Measurements from ENCODE around the gene WFS1. TPM values are rescaled to one million over a fixed set of nuclear protein-coding genes. Genes with fewer than 3 reads are reported as not detected.

WFS1 gene
- total RNA-seq, 1 experiment from 2014 or later = 9.3 TPM

GRCh38 chr4:6253961-6254360, 15.7 kb upstream of the WFS1 start:
- in situ Hi-C loops (cut with HindIII; ENCODE audit: low sequenced_read_pairs) = no loop called here
- no peak for DNase-seq (ENCODE audit: low spot score)

GRCh38 chr4:6256141-6256540, 13.5 kb upstream of the WFS1 start:
- in situ Hi-C loops (cut with HindIII; ENCODE audit: low sequenced_read_pairs) = no loop called here
- no peak for DNase-seq (ENCODE audit: low spot score)

- DNase-seq (ENCODE audit: low spot score) = no peak
- in situ Hi-C loops (cut with HindIII; ENCODE audit: low sequenced_read_pairs) = no loop called here
These were observed 12.2 kb upstream of the WFS1 start for GRCh38 chr4:6257247-6258025.

- in situ Hi-C loops (cut with HindIII; ENCODE audit: low sequenced_read_pairs) = no loop called here
- DNase-seq (ENCODE audit: low spot score) = no peak
These were observed 11.7 kb upstream of the WFS1 start for GRCh38 chr4:6258026-6258360.

GRCh38 chr4:6258741-6259140, 10.9 kb upstream of the WFS1 start:
- in situ Hi-C loops (cut with HindIII; ENCODE audit: low sequenced_read_pairs) = no loop called here
- no peak for DNase-seq (ENCODE audit: low spot score)

GRCh38 chr4:6259886-6260285, 9.8 kb upstream of the WFS1 start:
- in situ Hi-C loops (cut with HindIII; ENCODE audit: low sequenced_read_pairs) = no loop called here
- no peak for DNase-seq (ENCODE audit: low spot score)

- in situ Hi-C loops (cut with HindIII; ENCODE audit: low sequenced_read_pairs) = no loop called here
- no peak for DNase-seq (ENCODE audit: low spot score)
These were observed 7.5 kb upstream of the WFS1 start for GRCh38 chr4:6262176-6262575.

GRCh38 chr4:6262847-6263487, 6.7 kb upstream of the WFS1 start:
- no peak for DNase-seq (ENCODE audit: low spot score)
- in situ Hi-C loops (cut with HindIII; ENCODE audit: low sequenced_read_pairs) = no loop called here

- DNase-seq (ENCODE audit: low spot score) = no peak
- in situ Hi-C loops (cut with HindIII; ENCODE audit: low sequenced_read_pairs) = no loop called here
These were observed 6.0 kb upstream of the WFS1 start for GRCh38 chr4:6263526-6264224.

GRCh38 chr4:6264225-6264540, 5.5 kb upstream of the WFS1 start:
- DNase-seq (ENCODE audit: low spot score) = peak; percentile 18

GRCh38 chr4:6265546-6265945, 4.1 kb upstream of the WFS1 start:
- in situ Hi-C loops (cut with HindIII; ENCODE audit: low sequenced_read_pairs) = no loop called here
- no peak for DNase-seq (ENCODE audit: low spot score)

More at GRCh38 chr4:6264225-6264540, 5.5 kb upstream of the WFS1 start:
- in situ Hi-C loops (cut with HindIII; ENCODE audit: low sequenced_read_pairs) = no loop called here

- DNase-seq (ENCODE audit: low spot score) = no peak
- in situ Hi-C loops (cut with HindIII; ENCODE audit: low sequenced_read_pairs) = no loop called here
These were observed 2.1 kb upstream of the WFS1 start for GRCh38 chr4:6267573-6267972.

- in situ Hi-C loops (cut with HindIII; ENCODE audit: low sequenced_read_pairs) = no loop called here
These were observed 717 bp upstream of the WFS1 start for GRCh38 chr4:6268650-6269615.

GRCh38 chr4:6270636-6271121, 1.0 kb downstream of the WFS1 start:
- DNase-seq (ENCODE audit: low spot score) = peak; percentile 26
- in situ Hi-C loops (cut with HindIII; ENCODE audit: low sequenced_read_pairs) = no loop called here

More at GRCh38 chr4:6268650-6269615, 717 bp upstream of the WFS1 start:
- no peak for DNase-seq (ENCODE audit: low spot score)

GRCh38 chr4:6271206-6271605, 1.6 kb downstream of the WFS1 start:
- DNase-seq (ENCODE audit: low spot score) = peak; percentile 20
- in situ Hi-C loops (cut with HindIII; ENCODE audit: low sequenced_read_pairs) = no loop called here

GRCh38 chr4:6271701-6272465, 2.2 kb downstream of the WFS1 start:
- in situ Hi-C loops (cut with HindIII; ENCODE audit: low sequenced_read_pairs) = no loop called here
- peak; percentile 80 for DNase-seq (ENCODE audit: low spot score)

GRCh38 chr4:6272863-6273660, 3.4 kb downstream of the WFS1 start:
- in situ Hi-C loops (cut with HindIII; ENCODE audit: low sequenced_read_pairs) = no loop called here
- no peak for DNase-seq (ENCODE audit: low spot score)

GRCh38 chr4:6273661-6273990, 4.0 kb downstream of the WFS1 start:
- in situ Hi-C loops (cut with HindIII; ENCODE audit: low sequenced_read_pairs) = no loop called here
- no peak for DNase-seq (ENCODE audit: low spot score)
